SU-DHL-6 (cell line): ENCODE data around the gene TECRL.

Source experiments
- H2AFZ ChIP-seq: fragments of 200-600 bp; sonication (generic); 2 replicates; pipeline ENCODE4 v1.6.1; 2014; ENCODE audit warnings: low read depth, mild to moderate bottlenecking, moderate library complexity, mixed read lengths, antibody characterized with exemption, low read length; ENCODE audit not compliant: severe bottlenecking
- H3F3A ChIP-seq: fragments of 200-600 bp; shearing (Covaris generic); 2 replicates; pipeline ENCODE4 v1.6.0; 2016; ENCODE audit warnings: antibody characterized with exemption, mild to moderate bottlenecking; ENCODE audit not compliant: insufficient read depth
- H3K27ac ChIP-seq: fragments of 200-600 bp; sonication (generic); 2 replicates; pipeline ENCODE4 v1.5.1; 2016; ENCODE audit warnings: low read depth, mild to moderate bottlenecking, low read length, moderate library complexity, mixed read lengths
- H3K27me3 ChIP-seq: fragments of 200-600 bp; sonication (generic), shearing (Covaris generic); 2 replicates; pipeline ENCODE4 v1.6.0; 2014; ENCODE audit warnings: mild to moderate bottlenecking, low read length
- H3K36me3 ChIP-seq: fragments of 200-600 bp; sonication (generic); 2 replicates; pipeline ENCODE4 v1.6.1; 2014; ENCODE audit warnings: mild to moderate bottlenecking, low read length, mixed read lengths
- H3K4me2 ChIP-seq: fragments of 300-600, 200-600 bp; shearing (Covaris generic), sonication (generic); 2 replicates; pipeline ENCODE4 v1.6.0; 2014; ENCODE audit warnings: low read length, low read depth, mild to moderate bottlenecking; ENCODE audit not compliant: poor library complexity, severe bottlenecking
- H3K4me3 ChIP-seq: fragments of 200-600 bp; sonication (generic); 2 replicates; pipeline ENCODE4 v1.5.1; 2014; ENCODE audit warnings: antibody characterized with exemption, low read length, mild to moderate bottlenecking, mixed read lengths; ENCODE audit not compliant: insufficient read depth, poor library complexity, severe bottlenecking
- H3K79me2 ChIP-seq: fragments of 200-600 bp; sonication (generic); 2 replicates; pipeline ENCODE4 v1.6.1; 2014; ENCODE audit warnings: mild to moderate bottlenecking, low read length, moderate library complexity; ENCODE audit not compliant: insufficient read depth
- H3K9ac ChIP-seq: fragments of 200-600 bp; sonication (generic); 2 replicates; pipeline ENCODE4 v1.7.0; 2014; ENCODE audit warnings: mild to moderate bottlenecking, low read length
- H3K9me2 ChIP-seq: fragments of 200-600 bp; sonication (generic); replicated peaks from 2 replicates; pipeline ENCODE4 v1.6.1; 2014; ENCODE audit warnings: low read length; ENCODE audit not compliant: insufficient read depth
- H3K9me3 ChIP-seq: fragments of 200-600 bp; sonication (generic); 2 replicates; pipeline ENCODE4 v1.6.1; 2014; ENCODE audit warnings: low read length, mixed read lengths; ENCODE audit not compliant: insufficient read depth
- H4K20me1 ChIP-seq: fragments of 200-600 bp; sonication (generic); 2 replicates; pipeline ENCODE4 v1.6.1; 2014; ENCODE audit warnings: low read depth, mild to moderate bottlenecking, antibody characterized with exemption, low read length, moderate library complexity, mixed read lengths
- EZH2phosphoT487 ChIP-seq: fragments of 200-600 bp; sonication (generic), shearing (Covaris generic); conservative IDR thresholded peaks from 2 replicates; pipeline ENCODE4 v1.6.1; 2018; ENCODE audit warnings: mild to moderate bottlenecking, antibody characterized with exemption, low read length, moderate library complexity, mixed read lengths
- TF ChIP-seq, protein P1 (sequence below): fragments of 200-600 bp; sonication (generic); IDR thresholded peaks from one replicate; pipeline ENCODE4 v1.5.1; 2017; ENCODE audit warnings: antibody characterized with exemption, mild to moderate bottlenecking, low read length, moderate library complexity; ENCODE audit not compliant: insufficient read depth, poor library complexity, severe bottlenecking

The TECRL gene

GRCh38 chr4:64361399-64361740 is 47.9 kb downstream of the TECRL start:
- H2AFZ ChIP-seq = no peak overlapping the region
- no peaks in the 10 kb centered on the region for H3K9me3 ChIP-seq
- no peaks in the 10 kb centered on the region for H3K36me3 ChIP-seq
- H3K79me2 ChIP-seq = no peaks in the 10 kb centered on the region
- no peak overlapping the region for H3K4me3 ChIP-seq
- no peak overlapping the region for H3K9ac ChIP-seq
- H3F3A ChIP-seq = no peaks in the 10 kb centered on the region
- H3K9me2 ChIP-seq = no peaks in the 10 kb centered on the region
- H3K27ac ChIP-seq = no peak overlapping the region
- no peak for TF ChIP-seq EZH2phosphoT487
- TF ChIP-seq, protein P1, sequence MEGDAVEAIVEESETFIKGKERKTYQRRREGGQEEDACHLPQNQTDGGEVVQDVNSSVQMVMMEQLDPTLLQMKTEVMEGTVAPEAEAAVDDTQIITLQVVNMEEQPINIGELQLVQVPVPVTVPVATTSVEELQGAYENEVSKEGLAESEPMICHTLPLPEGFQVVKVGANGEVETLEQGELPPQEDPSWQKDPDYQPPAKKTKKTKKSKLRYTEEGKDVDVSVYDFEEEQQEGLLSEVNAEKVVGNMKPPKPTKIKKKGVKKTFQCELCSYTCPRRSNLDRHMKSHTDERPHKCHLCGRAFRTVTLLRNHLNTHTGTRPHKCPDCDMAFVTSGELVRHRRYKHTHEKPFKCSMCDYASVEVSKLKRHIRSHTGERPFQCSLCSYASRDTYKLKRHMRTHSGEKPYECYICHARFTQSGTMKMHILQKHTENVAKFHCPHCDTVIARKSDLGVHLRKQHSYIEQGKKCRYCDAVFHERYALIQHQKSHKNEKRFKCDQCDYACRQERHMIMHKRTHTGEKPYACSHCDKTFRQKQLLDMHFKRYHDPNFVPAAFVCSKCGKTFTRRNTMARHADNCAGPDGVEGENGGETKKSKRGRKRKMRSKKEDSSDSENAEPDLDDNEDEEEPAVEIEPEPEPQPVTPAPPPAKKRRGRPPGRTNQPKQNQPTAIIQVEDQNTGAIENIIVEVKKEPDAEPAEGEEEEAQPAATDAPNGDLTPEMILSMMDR = no peak
- no peaks in the 10 kb centered on the region for H3K27me3 ChIP-seq
- no peak overlapping the region for H3K4me2 ChIP-seq
- no peaks in the 10 kb centered on the region for H4K20me1 ChIP-seq

DNA sequence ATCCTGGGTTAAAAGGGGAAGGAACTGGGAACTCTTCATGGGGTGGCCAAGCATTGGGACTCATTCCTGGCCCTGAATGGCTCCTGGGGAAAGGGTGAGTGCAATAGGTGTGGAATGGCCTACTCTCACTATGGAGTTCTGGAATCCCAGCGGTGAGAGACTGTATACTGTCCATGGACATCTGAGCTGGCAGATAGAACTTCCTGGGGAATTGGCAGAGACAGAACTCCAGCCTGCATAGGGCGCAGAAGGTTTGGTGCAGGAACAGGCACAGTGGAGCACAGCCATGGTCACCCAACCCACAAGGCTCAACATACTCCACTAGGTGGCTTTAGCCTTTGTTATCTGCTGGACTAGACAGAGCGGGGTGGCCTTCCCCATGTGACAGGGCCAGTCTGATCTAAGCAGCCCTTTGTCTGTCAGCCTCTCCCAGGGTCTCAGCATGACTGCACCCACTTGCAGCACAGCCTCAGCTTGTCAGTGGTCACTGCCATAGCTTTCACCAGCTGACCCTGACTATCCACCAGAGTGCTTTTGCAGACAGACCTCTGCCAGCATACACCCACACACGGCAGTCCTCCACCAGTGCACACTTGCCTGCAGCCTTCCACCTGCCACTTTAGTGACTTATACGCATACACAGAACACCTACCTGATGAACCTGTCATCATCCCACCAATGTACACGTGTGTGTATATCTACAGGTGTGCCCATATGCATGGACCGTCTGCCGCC is 48.4 kb downstream of the TECRL start:
- no peak overlapping the region for H2AFZ ChIP-seq
- no peak for TF ChIP-seq EZH2phosphoT487
- TF ChIP-seq, protein P1 = no peak
- no peaks in the 10 kb centered on the region for H3K79me2 ChIP-seq
- no peak overlapping the region for H3K4me3 ChIP-seq
- no peaks in the 10 kb centered on the region for H3K27me3 ChIP-seq
- H3K9me2 ChIP-seq = no peaks in the 10 kb centered on the region
- H3F3A ChIP-seq = no peaks in the 10 kb centered on the region
- H3K9ac ChIP-seq = no peak overlapping the region
- H4K20me1 ChIP-seq = no peaks in the 10 kb centered on the region
- H3K4me2 ChIP-seq = no peak overlapping the region
- no peaks in the 10 kb centered on the region for H3K36me3 ChIP-seq
- no peaks in the 10 kb centered on the region for H3K9me3 ChIP-seq
- H3K27ac ChIP-seq = no peak overlapping the region

DNA sequence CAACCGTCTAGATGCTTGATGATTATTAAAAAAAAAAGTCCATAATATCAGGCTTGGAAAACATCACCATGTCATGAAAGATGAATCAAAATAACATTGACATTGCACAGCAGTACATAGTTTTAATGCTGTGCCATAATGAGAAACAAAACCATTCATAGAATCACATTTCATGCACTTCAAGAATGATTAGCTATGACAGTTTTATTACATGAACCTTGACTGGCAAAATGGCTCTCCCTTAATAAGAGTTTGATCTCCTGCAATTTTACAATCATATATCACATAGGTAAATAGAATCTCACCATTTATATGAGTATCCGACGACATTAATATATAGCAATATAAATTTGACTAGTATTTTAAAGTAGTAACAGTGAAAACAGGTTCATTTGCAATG is 49.8 kb downstream of the TECRL start:
- H3K9me2 ChIP-seq = no peaks in the 10 kb centered on the region
- H3K4me3 ChIP-seq = no peak overlapping the region
- no peaks in the 10 kb centered on the region for H3K27me3 ChIP-seq

More for the DNA sequence above, 49.8 kb downstream of the TECRL start:
- Histone ChIP-seq H2AFZ (no peak overlapping the region), H3F3A (no peaks in the 10 kb centered on the region), H3K79me2 (no peaks in the 10 kb centered on the region), H3K9ac (no peak overlapping the region), H3K27ac (no peak overlapping the region), H4K20me1 (no peaks in the 10 kb centered on the region), H3K4me2 (no peak overlapping the region), H3K36me3 (no peaks in the 10 kb centered on the region), H3K9me3 (no peaks in the 10 kb centered on the region)
- TF ChIP-seq EZH2phosphoT487 = no peak
- TF ChIP-seq, protein P1 = no peak
